Activated CD4-positive, alpha-beta T cell treated with anti-CD3 and anti-CD28 coated beads, Interleukin-2, amount 50 U/mL, for 48 hours (primary cell): ENCODE results near the gene PRSS22.

ENCODE experiments used
- DNase-seq, 2 experiments: peaks; one replicate each; pipeline ENCODE4 v3.0.0-alpha.2; 2020

PRSS22 gene

DNA sequence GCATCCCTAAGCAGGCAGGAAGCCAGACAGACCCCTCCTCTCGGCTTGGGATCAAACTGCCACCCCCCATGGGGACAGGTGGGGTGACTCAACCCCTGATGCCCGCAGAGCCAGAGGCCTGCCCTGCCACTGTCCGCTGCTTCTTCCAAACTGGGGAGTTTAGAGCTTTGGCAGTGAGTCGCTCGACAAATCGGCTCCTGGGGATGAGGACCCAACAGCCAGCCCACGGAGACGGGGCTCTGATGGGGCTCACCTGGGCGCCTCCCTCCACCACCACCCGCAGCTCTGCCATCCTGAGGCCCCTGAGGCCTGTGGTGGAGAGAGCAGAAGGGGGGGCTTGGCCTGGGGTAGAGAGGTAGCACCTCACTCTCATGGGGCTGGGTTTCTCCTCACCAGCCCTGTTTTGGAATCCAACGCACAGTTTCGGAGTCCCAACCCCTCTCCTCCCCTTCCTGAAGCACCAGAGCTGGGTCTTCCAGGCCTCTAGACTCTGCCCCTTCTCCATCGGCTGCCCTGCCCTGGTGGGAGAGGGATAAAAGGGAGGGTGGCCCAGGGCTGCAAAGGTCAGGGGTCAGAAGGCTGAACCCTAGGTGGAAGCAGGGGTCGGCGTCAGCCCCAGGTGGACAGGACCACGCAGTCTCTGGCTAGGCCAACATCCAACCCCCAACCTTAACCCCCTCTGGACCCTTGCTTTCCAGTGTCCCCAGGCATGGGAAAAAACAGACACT lies 5.8 kb downstream of the PRSS22 start:
- no peak for DNase-seq

GRCh38 chr16:2848933-2849725 lies 8.8 kb downstream of the PRSS22 start:
- no peak for DNase-seq

DNA sequence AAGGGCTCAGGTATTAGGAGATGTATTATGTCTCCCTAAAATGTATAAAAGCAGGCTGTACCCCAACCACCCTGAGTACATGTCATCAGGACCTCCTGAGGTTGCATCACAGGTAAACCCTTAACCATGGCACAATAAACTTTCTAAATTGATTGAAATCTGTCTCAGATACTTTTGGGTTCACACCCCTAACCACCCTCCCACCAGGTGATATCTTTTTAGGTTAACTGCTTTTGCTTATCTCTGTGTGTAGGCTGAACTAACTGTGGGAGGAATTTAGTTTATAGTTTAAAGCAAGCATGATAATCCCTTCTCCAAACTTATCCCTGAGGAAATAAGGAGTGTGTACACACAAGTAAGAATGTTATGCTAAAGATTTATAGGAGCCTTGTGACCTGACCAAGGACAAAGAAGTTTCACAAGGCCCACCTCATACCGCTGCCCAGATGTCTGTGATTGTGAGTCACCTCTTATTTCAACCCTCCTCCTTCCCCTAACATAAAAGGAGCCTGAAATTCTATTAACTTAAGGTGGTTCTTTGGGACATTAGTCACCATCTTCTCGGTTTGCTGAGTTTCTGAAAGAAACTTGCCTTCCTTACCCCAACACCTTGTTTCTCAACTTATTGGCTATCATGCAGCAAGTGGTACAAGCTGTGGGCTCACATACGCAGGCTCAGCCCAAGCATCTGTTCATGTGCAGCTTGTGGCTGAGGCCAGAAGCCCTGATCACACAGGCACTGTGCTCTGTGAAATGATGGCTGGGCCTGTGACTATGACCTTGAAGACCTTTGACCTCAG lies 11.3 kb downstream of the PRSS22 start:
- no peak for DNase-seq

GRCh38 chr16:2845116-2845515 lies 12.9 kb downstream of the PRSS22 start:
- no peak for DNase-seq

- DNase-seq: no peak
Observed at GRCh38 chr16:2843526-2843925, 14.4 kb downstream of the PRSS22 start.

GRCh38 chr16:2842340-2843000 lies 15.5 kb downstream of the PRSS22 start:
- DNase-seq: peak; percentile 88 to 91

- DNase-seq: peak in 1 of 2 experiments; percentile 24
Observed at GRCh38 chr16:2841606-2842339, 16.2 kb downstream of the PRSS22 start.

DNA sequence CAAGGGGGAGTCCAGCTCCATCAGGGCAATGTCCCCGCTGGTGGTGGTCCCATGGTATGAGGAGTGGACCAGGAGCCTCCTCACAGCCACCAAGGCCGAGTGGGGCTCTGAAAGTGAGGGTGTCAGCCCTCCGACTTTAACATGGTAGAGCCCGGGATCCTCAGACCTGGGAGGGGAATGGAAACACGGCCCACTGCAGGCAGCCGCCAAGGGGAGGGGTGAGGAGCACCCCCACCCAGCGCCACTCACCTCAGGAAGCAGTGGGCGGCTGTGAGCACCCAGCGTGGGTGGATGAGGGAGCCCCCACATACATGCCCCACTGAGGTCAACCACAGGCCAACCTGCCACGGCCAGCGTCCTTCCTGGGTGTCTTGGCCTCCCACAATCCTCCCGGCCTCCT lies 17.1 kb downstream of the PRSS22 start:
- DNase-seq: no peak

DNA sequence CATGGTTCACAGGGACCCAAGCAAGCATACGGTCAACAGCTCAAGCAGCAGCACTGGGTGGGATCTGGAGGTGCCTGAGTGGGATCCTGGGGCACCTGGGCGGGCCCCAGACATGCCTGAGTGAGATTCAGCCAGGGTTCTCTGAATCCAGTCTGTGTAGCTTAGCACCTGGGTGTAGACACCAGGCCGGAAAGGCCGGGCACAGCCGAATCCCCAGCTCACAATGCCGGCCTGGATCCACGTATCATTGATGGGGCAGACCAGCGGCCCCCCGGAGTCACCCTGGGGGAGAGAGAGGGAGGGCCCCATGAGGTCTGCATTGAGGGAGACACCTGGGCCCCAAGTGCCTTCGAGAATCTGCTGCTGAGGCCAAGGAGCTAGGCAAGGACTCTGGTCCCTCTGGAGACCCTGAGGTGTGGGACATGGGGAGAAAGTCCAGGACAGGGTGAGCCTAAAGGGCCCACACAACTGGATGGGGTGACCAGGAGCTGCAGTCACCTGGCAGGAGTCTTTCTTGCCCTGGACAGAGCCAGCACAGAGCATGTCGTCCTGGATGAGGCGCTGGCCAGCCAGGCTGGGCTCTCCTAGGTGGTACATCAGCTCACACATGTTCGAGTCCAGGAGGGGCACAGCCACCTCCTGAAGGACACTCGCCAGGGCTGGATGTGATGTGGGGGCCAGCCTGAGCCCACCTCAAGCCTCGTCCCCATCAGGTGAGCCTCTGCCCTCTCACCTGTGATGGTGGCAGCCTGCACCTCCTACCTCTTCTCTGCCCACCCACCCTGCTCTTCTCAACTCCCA lies 18.1 kb downstream of the PRSS22 start:
- DNase-seq: no peak

DNA sequence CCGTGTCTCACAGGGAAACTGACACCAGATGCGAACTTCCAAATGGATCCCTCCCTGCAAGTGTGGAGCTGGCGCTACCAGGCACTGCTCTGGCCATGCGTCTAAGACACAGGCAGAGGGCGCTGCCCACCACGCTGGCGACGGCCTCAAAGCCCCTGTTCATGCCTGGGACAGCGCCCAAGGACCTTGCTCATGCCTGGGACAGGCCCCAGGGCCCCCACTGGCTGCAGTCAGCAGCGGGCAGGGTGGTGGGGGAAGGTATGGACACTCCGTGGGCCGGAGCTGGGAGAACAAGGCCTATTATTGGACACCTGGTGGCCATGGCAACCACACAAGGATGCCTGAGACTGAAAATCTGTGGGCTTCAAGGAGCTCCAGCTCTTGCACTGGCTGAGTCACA lies 19.0 kb downstream of the PRSS22 start:
- DNase-seq: peak; percentile 63 to 70

GRCh38 chr16:2836646-2837508 lies 21.1 kb downstream of the PRSS22 start:
- no peak for DNase-seq

- no peak for DNase-seq
Observed at GRCh38 chr16:2835638-2836493, 22.1 kb downstream of the PRSS22 start.

DNA sequence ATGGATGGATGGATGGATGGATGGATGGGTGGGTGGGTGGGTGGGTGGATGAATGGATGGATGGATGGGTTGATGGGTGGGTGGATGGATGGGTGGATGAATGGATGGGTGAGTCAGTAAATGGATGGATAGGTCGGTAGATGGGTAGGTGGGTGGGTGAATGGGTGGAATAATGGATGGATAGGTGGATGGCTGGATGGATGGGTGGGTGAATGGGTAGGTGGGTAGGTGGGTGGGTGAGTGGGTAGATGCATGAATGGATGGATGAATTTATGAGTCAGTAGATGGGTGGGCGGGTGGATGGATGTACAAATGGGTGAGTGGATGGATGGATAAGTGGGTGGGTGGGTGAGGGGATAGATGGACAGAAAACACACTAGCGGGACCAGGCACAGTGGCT lies 23.0 kb downstream of the PRSS22 start:
- no peak for DNase-seq

GRCh38 chr16:2833776-2834175 lies 24.2 kb downstream of the PRSS22 start:
- DNase-seq: no peak

- no peak for DNase-seq
Observed at GRCh38 chr16:2831203-2831602, 26.8 kb downstream of the PRSS22 start.

DNA sequence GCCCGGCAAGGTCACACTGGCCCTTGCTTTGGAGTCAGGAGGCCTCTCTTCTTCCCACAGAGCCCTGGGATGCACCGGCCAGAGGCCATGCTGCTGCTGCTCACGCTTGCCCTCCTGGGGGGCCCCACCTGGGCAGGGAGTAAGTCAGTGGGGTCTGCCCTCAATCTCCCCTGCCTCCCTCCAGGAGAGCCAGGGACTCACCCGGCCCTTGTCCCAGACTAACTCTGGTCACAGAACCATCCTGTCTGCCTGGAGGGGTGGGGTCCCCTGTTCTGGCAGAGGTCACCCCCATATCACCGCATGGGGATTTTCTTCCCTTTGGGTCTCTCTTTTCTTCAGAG lies 27.6 kb downstream of the PRSS22 start:
- DNase-seq: no peak

DNA sequence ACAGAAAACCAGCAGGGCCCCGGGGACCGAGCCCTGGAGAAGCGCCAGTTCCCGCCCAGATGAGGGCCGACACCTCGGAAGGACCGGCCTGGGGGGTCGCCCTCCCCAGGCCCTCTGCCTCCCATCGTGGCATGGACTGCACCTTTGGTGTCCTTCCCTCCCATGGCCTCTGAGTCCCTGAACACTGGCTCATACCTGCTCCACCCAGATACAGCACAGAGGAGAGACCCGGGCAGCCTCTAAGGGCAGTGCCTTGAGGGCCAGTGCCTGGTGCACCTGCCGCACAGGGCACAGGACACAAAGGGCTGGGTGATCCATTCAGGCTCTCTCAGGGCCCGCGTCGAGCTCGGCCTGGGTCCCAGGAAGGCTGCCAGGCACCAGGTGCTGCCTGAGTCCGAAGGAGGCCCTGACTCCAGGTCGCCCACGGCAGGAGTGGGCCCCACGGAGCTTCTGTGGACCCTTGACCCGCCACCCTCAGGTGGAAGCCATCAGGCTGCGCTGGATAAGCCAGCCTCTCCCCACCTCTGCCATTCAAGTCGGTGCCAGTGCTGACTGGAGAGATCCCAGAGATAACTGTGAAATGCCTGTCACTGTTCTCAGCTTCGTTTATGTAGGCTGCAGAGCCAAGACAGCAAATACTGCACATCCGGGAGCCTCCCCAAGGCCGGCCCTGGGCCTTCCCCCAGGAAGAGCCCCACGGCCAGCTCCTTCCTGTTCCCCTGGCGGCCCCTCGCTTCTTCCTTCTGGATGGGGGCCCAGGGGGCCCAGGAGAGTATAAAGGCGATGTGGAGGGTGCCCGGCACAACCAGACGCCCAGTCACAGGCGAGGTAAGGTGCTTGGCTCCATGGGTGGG lies 28.2 kb downstream of the PRSS22 start, which contains the start of gene ZG16B:
Gene ZG16B (plus strand): TSS at position 803 of the 854 bp plus-strand sequence. CDS start 139 bp downstream, outside the sequence.
- no peak for DNase-seq

- DNase-seq: no peak
Observed at GRCh38 chr16:2828876-2829430, 29.0 kb downstream of the PRSS22 start.
